GM23338 (cell line): ENCODE results near the gene SRCAP. TPM values are rescaled to one million over a fixed set of nuclear protein-coding genes. Genes with fewer than 3 reads are reported as not detected.

Source experiments
- ATAC-seq: fragments of 200-7000 bp; cut with Tn5 transposase; 3 replicates; pipeline ENCODE4 v1.9.1; 2020
- DNase-seq: peaks from one replicate; pipeline ENCODE4 v3.0.0-alpha.2; 2015; ENCODE audit warnings: low spot score
- H2AFZ ChIP-seq: fragments of 200-600 bp; sonication (generic); 2 replicates; pipeline ENCODE4 v1.8.0; 2016; ENCODE audit warnings: antibody characterized with exemption, mild to moderate bottlenecking, moderate library complexity
- H3F3A ChIP-seq: fragments of 200-600 bp; sonication (generic); replicated peaks from 2 replicates; pipeline ENCODE4 v1.8.0; 2017; ENCODE audit warnings: antibody characterized with exemption, mixed run types, low read depth
- H3K27ac ChIP-seq: fragments of 200-600 bp; sonication (generic); 2 replicates; pipeline ENCODE4 v1.6.1; 2016; ENCODE audit warnings: low read depth
- H3K27me3 ChIP-seq: fragments of 200-600 bp; sonication (generic); 2 replicates; pipeline ENCODE4 v1.8.0; 2016; ENCODE audit warnings: mild to moderate bottlenecking, mixed run types, moderate library complexity; ENCODE audit not compliant: insufficient read depth
- H3K36me3 ChIP-seq: fragments of 200-600 bp; sonication (generic); 2 replicates; pipeline ENCODE4 v1.8.0; 2016; ENCODE audit warnings: mild to moderate bottlenecking; ENCODE audit not compliant: insufficient read depth
- H3K4me1 ChIP-seq: fragments of 200-600 bp; sonication (generic); 2 replicates; pipeline ENCODE4 v1.8.0; 2016; ENCODE audit warnings: mild to moderate bottlenecking, moderate library complexity; ENCODE audit not compliant: insufficient read depth
- H3K4me2 ChIP-seq: fragments of 200-600 bp; sonication (generic); 2 replicates; pipeline ENCODE4 v1.7.1; 2017; ENCODE audit warnings: mixed run types
- H3K4me3 ChIP-seq: fragments of 200-600 bp; sonication (generic); 2 replicates; pipeline ENCODE4 v1.6.1; 2016; ENCODE audit warnings: mixed run types
- H3K79me2 ChIP-seq: fragments of 200-600 bp; sonication (generic); replicated peaks from 2 replicates; pipeline ENCODE4 v1.8.0; 2017; ENCODE audit warnings: mild to moderate bottlenecking; ENCODE audit not compliant: insufficient read depth
- H3K9me2 ChIP-seq: fragments of 200-600 bp; sonication (generic); 2 replicates; pipeline ENCODE4 v1.8.0; 2017; ENCODE audit not compliant: insufficient read depth
- H4K20me1 ChIP-seq: fragments of 200-600 bp; sonication (generic); replicated peaks from 2 replicates; pipeline ENCODE4 v1.8.0; 2017; ENCODE audit warnings: mild to moderate bottlenecking; ENCODE audit not compliant: insufficient read depth
- H3K27ac Mint-ChIP-seq: 2 replicates; pipeline ENCODE4 v1.8.0; 2020; ENCODE audit warnings: inconsistent platforms, mild to moderate bottlenecking, moderate library complexity, mixed read lengths
- H3K27me3 Mint-ChIP-seq: 3 replicates; pipeline ENCODE4 v1.8.0; 2022; ENCODE audit warnings: low read depth, mild to moderate bottlenecking, moderate library complexity, mixed read lengths, inconsistent platforms; ENCODE audit not compliant: insufficient read depth, poor library complexity
- H3K36me3 Mint-ChIP-seq: 3 replicates; pipeline ENCODE4 v1.8.0; 2021; ENCODE audit warnings: low read depth, mild to moderate bottlenecking, inconsistent platforms, moderate library complexity, mixed read lengths
- H3K4me1 Mint-ChIP-seq: 3 replicates; pipeline ENCODE4 v1.8.0; 2020; ENCODE audit warnings: mild to moderate bottlenecking, inconsistent platforms, mixed read lengths
- H3K4me3 Mint-ChIP-seq: 3 replicates; pipeline ENCODE4 v1.8.0; 2021; ENCODE audit warnings: moderate library complexity, mild to moderate bottlenecking, inconsistent platforms, mixed read lengths
- H3K9me3 Mint-ChIP-seq: 3 replicates; pipeline ENCODE4 v1.8.0; 2020; ENCODE audit warnings: moderate library complexity, mild to moderate bottlenecking, inconsistent platforms, mixed read lengths
- CREB1 ChIP-seq: fragments of 250-450 bp; sonication (Bioruptor Pico); IDR thresholded peaks from 2 replicates; pipeline ENCODE4 v1.5.0; 2020; ENCODE audit warnings: low read depth, mild to moderate bottlenecking, moderate library complexity
- EZH2 ChIP-seq: fragments of 200-600 bp; sonication (generic); IDR thresholded peaks from one replicate; pipeline ENCODE4 v1.8.0; 2017; ENCODE audit warnings: antibody characterized with exemption, mild to moderate bottlenecking, low read depth; ENCODE audit not compliant: unreplicated experiment
- EZH2phosphoT487 ChIP-seq: fragments of 200-600 bp; sonication (generic); IDR thresholded peaks from one replicate; pipeline ENCODE4 v1.8.1; 2018; ENCODE audit warnings: antibody characterized with exemption; ENCODE audit not compliant: unreplicated experiment
- NANOG ChIP-seq: IDR thresholded peaks from 2 replicates; pipeline ENCODE4 v1.6.1; 2016; ENCODE audit warnings: antibody characterized with exemption, borderline replicate concordance
- POLR2AphosphoS5 ChIP-seq: IDR thresholded peaks from 2 replicates; pipeline ENCODE4 v1.6.1; 2016; ENCODE audit warnings: antibody characterized with exemption, low read depth
- ZNF114 ChIP-seq: fragments of 250-450 bp; sonication (Bioruptor Pico); IDR thresholded peaks from 2 replicates; pipeline ENCODE4 v1.5.0; 2020; ENCODE audit warnings: mild to moderate bottlenecking, moderate library complexity
- polyA plus RNA-seq: library from polyadenylated mRNA; unstranded; fragments of >200 nt; fragmentation: Nextera tagmentation; extraction: Ambion mirVana; gene quantifications from 2 replicates; pipeline ENCODE4 v1.2.1, GENCODE V29; 2016
- small RNA-seq: library from RNA; depleted of rRNA; stranded (forward); fragments of <200 nt; gene quantifications from one replicate; pipeline ENCODE3, GENCODE V24; 2014; ENCODE audit warnings: low replicate concordance
- total RNA-seq: library from RNA; depleted of rRNA; stranded (reverse); fragments of >200 nt; shearing (Covaris generic); gene quantifications from 2 replicates; pipeline ENCODE4 v1.2.3, GENCODE V29; 2014; rRNA removed
- TF ChIP-seq, protein P1 (sequence below): IDR thresholded peaks from one replicate; pipeline ENCODE4 v1.6.1; 2018; ENCODE audit warnings: antibody characterized with exemption; ENCODE audit not compliant: unreplicated experiment
- TF ChIP-seq, protein P2 (sequence below): IDR thresholded peaks from 2 replicates; pipeline ENCODE4 v1.6.1; 2016; ENCODE audit warnings: antibody characterized with exemption

The SRCAP gene
- total and polyA plus RNA-seq, 2 experiments from 2014 or later, result 15.3 to 38.4 TPM

DNA sequence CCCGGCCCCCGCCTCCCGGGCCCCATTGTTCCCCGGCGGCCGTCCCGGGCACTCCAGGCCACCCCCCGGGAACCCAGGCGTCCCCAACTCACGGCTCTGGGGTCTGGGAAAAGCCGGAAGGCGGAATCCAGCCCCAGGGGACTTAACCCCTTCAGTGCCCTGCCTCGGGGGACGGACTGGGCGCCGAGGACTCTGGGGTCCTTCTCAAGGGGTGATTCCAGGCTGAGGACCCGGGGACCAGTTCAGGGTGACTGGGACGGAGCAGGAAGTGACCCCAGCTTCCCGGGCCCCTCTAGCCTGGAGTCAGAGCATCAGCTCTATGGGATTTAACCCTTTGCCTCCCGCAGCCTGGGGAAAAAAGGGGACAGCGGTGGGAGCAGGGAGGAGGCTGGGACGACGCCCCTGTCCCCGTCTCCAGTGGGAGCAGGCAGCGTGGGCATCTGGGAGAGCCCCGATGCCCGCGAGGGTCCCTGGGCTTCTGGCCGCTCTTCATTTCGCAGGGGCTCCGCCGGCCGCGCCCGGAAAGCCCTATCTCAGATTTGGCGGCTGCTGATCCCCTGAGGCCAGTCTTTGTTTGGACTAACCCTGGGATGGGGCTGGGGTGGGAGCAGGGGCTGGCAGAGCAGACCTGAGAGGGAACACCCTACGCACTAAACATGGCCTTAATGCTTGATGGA is 88.1 kb downstream of the SRCAP start, which contains the start of gene ZNF629:
TSS of gene ZNF629 (minus strand) at position 270 of the 677 bp plus-strand sequence. CDS start 2,723 bp downstream, outside the sequence.
- peaks cover 3% of the 10 kb centered on the region; the same call in 1 of the 2 replicates for H3K4me1 ChIP-seq
- peak within 1 kb of the TSS; percentile 69; the same call in 1 of the 2 replicates for H3K27ac ChIP-seq
- H3K36me3 ChIP-seq, result peaks cover 3% of the 10 kb centered on the region; the same call in 1 of the 2 replicates
- Mint-ChIP-seq H3K4me1 (peaks cover 19% of the 10 kb centered on the region), H3K9me3 (no peaks in the 10 kb centered on the region), H3K27ac (peak within 1 kb of the TSS; percentile 90), H3K4me3 (peak within 1 kb of the TSS; percentile 88), H3K36me3 (peaks cover 13% of the 10 kb centered on the region), H3K27me3 (peaks cover 6% of the 10 kb centered on the region)
- peaks cover 17% of the 10 kb centered on the region for H3K79me2 ChIP-seq
- no peaks in the 10 kb centered on the region for H3K27me3 ChIP-seq
- no peaks in the 10 kb centered on the region; the same call in 1 of the 2 replicates for H4K20me1 ChIP-seq
- peak within 1 kb of the TSS; percentile 95 for H3K4me3 ChIP-seq
- peak within 1 kb of the TSS; percentile 99 for H3K4me2 ChIP-seq
- H3K9me2 ChIP-seq, result no peaks in the 10 kb centered on the region
- H2AFZ ChIP-seq, result peak within 1 kb of the TSS; percentile 100
- peak; percentile 65 for TF ChIP-seq CREB1
- TF ChIP-seq, protein P1, sequence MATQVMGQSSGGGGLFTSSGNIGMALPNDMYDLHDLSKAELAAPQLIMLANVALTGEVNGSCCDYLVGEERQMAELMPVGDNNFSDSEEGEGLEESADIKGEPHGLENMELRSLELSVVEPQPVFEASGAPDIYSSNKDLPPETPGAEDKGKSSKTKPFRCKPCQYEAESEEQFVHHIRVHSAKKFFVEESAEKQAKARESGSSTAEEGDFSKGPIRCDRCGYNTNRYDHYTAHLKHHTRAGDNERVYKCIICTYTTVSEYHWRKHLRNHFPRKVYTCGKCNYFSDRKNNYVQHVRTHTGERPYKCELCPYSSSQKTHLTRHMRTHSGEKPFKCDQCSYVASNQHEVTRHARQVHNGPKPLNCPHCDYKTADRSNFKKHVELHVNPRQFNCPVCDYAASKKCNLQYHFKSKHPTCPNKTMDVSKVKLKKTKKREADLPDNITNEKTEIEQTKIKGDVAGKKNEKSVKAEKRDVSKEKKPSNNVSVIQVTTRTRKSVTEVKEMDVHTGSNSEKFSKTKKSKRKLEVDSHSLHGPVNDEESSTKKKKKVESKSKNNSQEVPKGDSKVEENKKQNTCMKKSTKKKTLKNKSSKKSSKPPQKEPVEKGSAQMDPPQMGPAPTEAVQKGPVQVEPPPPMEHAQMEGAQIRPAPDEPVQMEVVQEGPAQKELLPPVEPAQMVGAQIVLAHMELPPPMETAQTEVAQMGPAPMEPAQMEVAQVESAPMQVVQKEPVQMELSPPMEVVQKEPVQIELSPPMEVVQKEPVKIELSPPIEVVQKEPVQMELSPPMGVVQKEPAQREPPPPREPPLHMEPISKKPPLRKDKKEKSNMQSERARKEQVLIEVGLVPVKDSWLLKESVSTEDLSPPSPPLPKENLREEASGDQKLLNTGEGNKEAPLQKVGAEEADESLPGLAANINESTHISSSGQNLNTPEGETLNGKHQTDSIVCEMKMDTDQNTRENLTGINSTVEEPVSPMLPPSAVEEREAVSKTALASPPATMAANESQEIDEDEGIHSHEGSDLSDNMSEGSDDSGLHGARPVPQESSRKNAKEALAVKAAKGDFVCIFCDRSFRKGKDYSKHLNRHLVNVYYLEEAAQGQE, result no peak
- TF ChIP-seq ZNF114 (CRISPR knock-in tag), result no peak
- TF ChIP-seq, protein P2, sequence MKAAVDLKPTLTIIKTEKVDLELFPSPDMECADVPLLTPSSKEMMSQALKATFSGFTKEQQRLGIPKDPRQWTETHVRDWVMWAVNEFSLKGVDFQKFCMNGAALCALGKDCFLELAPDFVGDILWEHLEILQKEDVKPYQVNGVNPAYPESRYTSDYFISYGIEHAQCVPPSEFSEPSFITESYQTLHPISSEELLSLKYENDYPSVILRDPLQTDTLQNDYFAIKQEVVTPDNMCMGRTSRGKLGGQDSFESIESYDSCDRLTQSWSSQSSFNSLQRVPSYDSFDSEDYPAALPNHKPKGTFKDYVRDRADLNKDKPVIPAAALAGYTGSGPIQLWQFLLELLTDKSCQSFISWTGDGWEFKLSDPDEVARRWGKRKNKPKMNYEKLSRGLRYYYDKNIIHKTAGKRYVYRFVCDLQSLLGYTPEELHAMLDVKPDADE, result peak; percentile 64; the same call in 1 of the 2 replicates
- peak; percentile 77 for TF ChIP-seq POLR2AphosphoS5
- H3F3A ChIP-seq, result 0 out of 2 replicates have a peak, but pooled peaks cover 6% of the 10 kb centered on the region
- DNase-seq (peak; percentile 95), ATAC-seq (peak; percentile 88)

DNA sequence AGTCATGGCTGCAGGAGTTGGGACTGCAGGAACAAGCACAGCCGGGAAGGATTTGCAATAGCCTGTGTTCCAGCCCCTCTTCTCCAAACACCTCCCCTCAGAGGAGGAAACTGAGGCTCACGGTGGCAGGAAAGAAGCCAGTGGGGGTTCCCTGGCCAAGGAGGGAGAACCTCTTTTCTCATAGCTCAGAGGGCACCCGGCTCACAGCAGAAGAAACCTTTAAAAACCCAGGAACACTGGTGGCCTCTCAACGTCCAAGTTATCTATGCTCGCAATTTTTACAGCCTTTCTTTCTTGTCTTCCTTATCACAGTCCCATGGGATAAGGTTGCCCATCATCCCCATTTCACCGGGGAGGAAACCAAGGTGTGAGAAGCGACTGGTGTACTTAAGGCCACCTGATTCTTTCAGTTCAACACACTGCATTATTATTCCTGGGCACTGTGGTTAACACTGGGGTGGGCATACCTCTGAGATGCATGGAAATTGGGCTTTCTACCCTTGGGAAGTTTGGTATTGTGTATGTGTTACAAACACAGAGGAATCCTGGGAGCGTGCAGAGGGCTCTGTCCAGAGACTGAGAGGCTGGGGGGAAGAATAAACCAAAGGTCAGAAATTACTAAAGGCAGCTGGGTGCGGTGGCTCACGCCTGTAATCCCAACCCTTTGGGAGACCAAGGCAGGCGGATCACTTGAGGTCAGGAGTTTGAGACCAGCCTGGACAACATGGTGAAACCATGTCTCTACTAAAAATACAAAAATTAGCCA is 88.8 kb downstream of the SRCAP start:
- ATAC-seq (no peak), DNase-seq (no peak)
- H3K4me2 ChIP-seq, result peak overlapping the region; percentile 92
- no peaks in the 10 kb centered on the region for H3K9me2 ChIP-seq
- H2AFZ ChIP-seq, result peak overlapping the region; percentile 100
- no peaks in the 10 kb centered on the region for H3K36me3 ChIP-seq
- peaks cover 9% of the 10 kb centered on the region for H3K36me3 Mint-ChIP-seq
- H3K4me1 Mint-ChIP-seq, result peaks cover 19% of the 10 kb centered on the region
- H3K4me1 ChIP-seq, result peaks cover 3% of the 10 kb centered on the region; the same call in 1 of the 2 replicates
- H3K4me3 Mint-ChIP-seq, result peak overlapping the region; percentile 88
- H3K27ac ChIP-seq, result 0 out of 2 replicates have a peak overlapping the region, but pooled peaks have one; percentile 69
- no peaks in the 10 kb centered on the region; the same call in 1 of the 2 replicates for H4K20me1 ChIP-seq
- H3F3A ChIP-seq, result 0 out of 2 replicates have a peak, but pooled peaks cover 6% of the 10 kb centered on the region
- peaks cover 17% of the 10 kb centered on the region for H3K79me2 ChIP-seq
- TF ChIP-seq POLR2AphosphoS5 (no peak), NANOG (no peak), EZH2 (no peak), EZH2phosphoT487 (no peak)
- no peak overlapping the region; the same call in 1 of the 2 replicates for H3K27ac Mint-ChIP-seq
- H3K9me3 Mint-ChIP-seq, result no peaks in the 10 kb centered on the region
- peak overlapping the region; percentile 95 for H3K4me3 ChIP-seq
- H3K27me3 ChIP-seq, result no peaks in the 10 kb centered on the region
- peaks cover 6% of the 10 kb centered on the region for H3K27me3 Mint-ChIP-seq

Small RNAs within 50 kb of the gene (small RNA-seq; reads per million reads assigned to genes)
- gene RNU6-1043P, result not detected
- not detected for gene RNU6-416P
- gene SNORA30, result 2.6 reads per million, percentile 85 among the genes with 10 or more reads in this experiment

Other genes starting within 250 kb of the SRCAP start
- gene ITGAL, start 226.4 kb upstream of the SRCAP start, total RNA-seq, result 0.07 TPM in 1 of 2 replicates, not detected in the other
- 0.05 and 0.43 TPM in 2 replicates for gene ITGAL, start 226.4 kb upstream of the SRCAP start, polyA plus RNA-seq
- 34.6 and 43.0 TPM in 2 replicates for gene ZNF768, start 172.6 kb upstream of the SRCAP start, total RNA-seq
- 8.3 and 8.5 TPM in 2 replicates for gene ZNF768, start 172.6 kb upstream of the SRCAP start, polyA plus RNA-seq
- gene ZNF747, start 164.3 kb upstream of the SRCAP start, total RNA-seq, result 10.8 and 12.6 TPM in 2 replicates
- 3.0 and 4.2 TPM in 2 replicates for gene ZNF747, start 164.3 kb upstream of the SRCAP start, polyA plus RNA-seq
- gene ZNF764, start 140.8 kb upstream of the SRCAP start, total RNA-seq, result 10.7 and 12.9 TPM in 2 replicates
- 5.6 and 6.0 TPM in 2 replicates for gene ZNF764, start 140.8 kb upstream of the SRCAP start, polyA plus RNA-seq
- gene ZNF688, start 127.5 kb upstream of the SRCAP start, total RNA-seq, result 1.3 and 4.0 TPM in 2 replicates
- gene ZNF688, start 127.5 kb upstream of the SRCAP start, polyA plus RNA-seq, result 4.4 and 6.2 TPM in 2 replicates
- 7.1 and 7.5 TPM in 2 replicates for gene ZNF785, start 113.5 kb upstream of the SRCAP start, total RNA-seq
- gene ZNF785, start 113.5 kb upstream of the SRCAP start, polyA plus RNA-seq, result 4.9 and 5.4 TPM in 2 replicates
- 13.4 and 16.7 TPM in 2 replicates for gene ZNF689, start 88.8 kb upstream of the SRCAP start, total RNA-seq
- gene ZNF689, start 88.8 kb upstream of the SRCAP start, polyA plus RNA-seq, result 5.3 and 5.9 TPM in 2 replicates
- gene PRR14, start 48.2 kb upstream of the SRCAP start, total RNA-seq, result 4.6 and 8.9 TPM in 2 replicates
- 12.7 and 13.0 TPM in 2 replicates for gene PRR14, start 48.2 kb upstream of the SRCAP start, polyA plus RNA-seq
- 5.2 and 7.2 TPM in 2 replicates for gene FBRS, start 40.7 kb upstream of the SRCAP start, total RNA-seq
- 2.3 and 2.7 TPM in 2 replicates for gene FBRS, start 40.7 kb upstream of the SRCAP start, polyA plus RNA-seq
- 27.0 and 31.3 TPM in 2 replicates for gene PHKG2, start 49.3 kb downstream of the SRCAP start, total RNA-seq
- gene PHKG2, start 49.3 kb downstream of the SRCAP start, polyA plus RNA-seq, result 26.9 and 28.1 TPM in 2 replicates
- gene CFAP119, start 62.9 kb downstream of the SRCAP start, total RNA-seq, result 2.2 and 2.7 TPM in 2 replicates
- 4.4 and 5.2 TPM in 2 replicates for gene CFAP119, start 62.9 kb downstream of the SRCAP start, polyA plus RNA-seq
- gene RNF40, start 63.2 kb downstream of the SRCAP start, total RNA-seq, result 78.5 and 80.2 TPM in 2 replicates
- 32.6 and 36.0 TPM in 2 replicates for gene RNF40, start 63.2 kb downstream of the SRCAP start, polyA plus RNA-seq
- 18.5 and 20.3 TPM in 2 replicates for gene ZNF629, start 88.0 kb downstream of the SRCAP start, total RNA-seq
- 3.9 and 4.1 TPM in 2 replicates for gene ZNF629, start 88.0 kb downstream of the SRCAP start, polyA plus RNA-seq
- gene BCL7C, start 194.9 kb downstream of the SRCAP start, total RNA-seq, result 17.5 and 20.4 TPM in 2 replicates
- 21.8 and 22.1 TPM in 2 replicates for gene BCL7C, start 194.9 kb downstream of the SRCAP start, polyA plus RNA-seq
- gene CTF1, start 197.4 kb downstream of the SRCAP start, total RNA-seq, result 0.52 and 0.54 TPM in 2 replicates
- 0.24 and 0.43 TPM in 2 replicates for gene CTF1, start 197.4 kb downstream of the SRCAP start, polyA plus RNA-seq
- 63.5 and 71.5 TPM in 2 replicates for gene FBXL19, start 224.4 kb downstream of the SRCAP start, total RNA-seq
- gene FBXL19, start 224.4 kb downstream of the SRCAP start, polyA plus RNA-seq, result 12.5 and 16.4 TPM in 2 replicates
- gene ORAI3, start 249.9 kb downstream of the SRCAP start, total RNA-seq, result 14.9 and 15.9 TPM in 2 replicates
- 6.9 and 9.8 TPM in 2 replicates for gene ORAI3, start 249.9 kb downstream of the SRCAP start, polyA plus RNA-seq